HG02571 (cell line): Measurements from ENCODE around the gene GFRA1.
"Not testable (repeated sequence)": the region's sequence is repeated elsewhere in the genome, so short reads cannot be mapped to it uniquely, and the experiment has no call there.

Source experiments
- ATAC-seq: cut with Tn5 transposase; IDR thresholded peaks from one replicate; pipeline ENCODE4 v1.9.1; 2021; ENCODE audit warnings: mild to moderate bottlenecking, moderate library complexity; ENCODE audit not compliant: unreplicated experiment

Gene GFRA1

DNA sequence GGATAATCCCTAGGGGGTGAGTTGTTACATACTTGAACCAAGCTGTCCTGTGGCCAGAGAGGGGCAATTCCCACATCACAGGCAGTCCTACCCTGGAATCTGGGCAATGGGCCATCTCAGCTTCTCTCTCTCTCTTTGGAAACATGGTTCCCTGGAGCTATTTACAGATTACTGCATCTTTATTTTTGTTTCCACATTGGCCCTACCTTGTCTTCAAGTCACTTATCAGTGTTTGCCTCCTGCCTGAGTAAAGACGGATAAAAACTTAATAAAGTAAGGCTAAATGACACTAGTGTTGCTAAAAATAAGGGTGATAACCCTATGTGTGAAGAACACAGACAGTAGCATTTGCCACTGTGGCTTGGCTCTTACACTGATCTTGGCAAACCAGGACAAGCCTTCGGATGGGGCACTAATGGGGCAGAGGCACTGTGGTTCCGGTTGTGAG lies 228.2 kb downstream of the GFRA1 start:
- no peak for ATAC-seq

DNA sequence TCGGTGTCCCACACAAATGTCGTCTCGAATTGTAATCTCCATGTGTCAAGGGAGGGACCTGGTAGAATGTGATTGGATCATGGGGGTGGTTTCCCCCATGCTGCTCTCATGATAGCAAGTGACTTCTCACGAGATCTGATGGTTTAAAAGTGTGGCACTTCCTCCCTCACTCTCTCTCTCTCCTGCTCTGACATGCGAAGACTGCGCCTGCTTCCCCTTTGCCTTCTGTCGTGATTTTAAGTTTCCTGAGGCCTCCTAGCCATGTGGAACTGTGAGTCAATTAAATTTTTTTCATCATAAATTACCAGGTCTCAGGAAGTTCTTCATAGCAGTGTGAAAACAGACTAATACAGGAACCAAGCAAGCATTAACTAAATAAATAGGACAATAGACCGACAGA lies 229.1 kb downstream of the GFRA1 start:
- ATAC-seq, result no peak

DNA sequence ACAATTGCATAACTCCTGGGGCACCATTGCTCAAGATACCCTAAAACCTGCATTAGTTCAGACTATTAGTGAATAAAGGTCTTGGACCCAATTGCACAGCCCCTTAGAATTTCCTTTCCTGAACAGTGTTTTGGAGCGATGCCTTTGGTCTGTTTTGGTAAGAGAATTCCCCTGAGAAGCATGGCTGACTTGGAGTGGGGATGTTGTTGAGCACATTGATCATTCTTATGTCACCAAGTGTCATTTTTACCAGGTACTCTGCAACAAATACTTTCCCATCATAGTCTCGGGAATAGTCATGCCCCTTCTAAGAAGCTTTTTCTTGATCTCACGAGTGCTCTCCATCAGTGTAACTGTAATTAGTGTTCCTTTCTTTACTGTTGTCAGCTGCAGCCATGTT lies 229.7 kb downstream of the GFRA1 start:
- ATAC-seq, result no peak

DNA sequence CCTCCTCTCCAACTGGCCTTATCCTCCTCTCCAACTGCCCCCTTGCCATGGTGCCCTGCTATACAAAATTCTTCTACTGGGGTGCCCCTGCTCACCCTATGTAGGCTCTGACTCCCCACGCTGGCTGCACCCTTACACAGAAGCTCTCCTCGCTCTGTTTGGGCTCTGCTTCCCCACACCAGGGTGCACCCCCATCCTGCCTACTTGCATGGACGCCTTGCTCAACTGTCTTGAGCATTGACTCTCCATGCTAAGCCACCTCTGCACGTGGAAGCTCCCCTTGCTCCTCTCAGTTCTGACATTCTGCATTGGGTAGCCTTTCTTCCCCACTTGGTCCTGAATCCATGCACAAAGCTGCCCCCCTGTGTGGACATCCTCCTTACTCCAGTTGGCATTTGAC lies 231.1 kb downstream of the GFRA1 start:
- no peak for ATAC-seq

DNA sequence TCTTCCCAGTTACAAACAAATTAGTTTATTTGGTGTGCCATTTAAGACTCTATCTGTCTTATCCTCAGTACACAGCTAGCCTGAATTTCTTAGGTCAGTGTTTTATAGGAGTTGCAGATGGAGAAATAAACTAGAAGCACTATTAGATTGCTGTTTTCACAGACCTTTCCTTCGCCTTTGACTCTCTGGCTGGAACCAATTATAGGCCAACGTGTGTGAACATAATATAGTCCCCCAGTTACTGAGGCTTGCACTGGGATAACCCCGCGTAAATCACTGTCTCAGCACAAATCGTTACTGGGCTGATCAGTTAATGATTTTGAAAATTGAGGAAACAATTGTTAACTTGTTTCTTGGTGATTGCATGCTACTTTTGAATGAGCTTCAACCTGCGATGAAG lies 233.4 kb downstream of the GFRA1 start:
- no peak for ATAC-seq

DNA sequence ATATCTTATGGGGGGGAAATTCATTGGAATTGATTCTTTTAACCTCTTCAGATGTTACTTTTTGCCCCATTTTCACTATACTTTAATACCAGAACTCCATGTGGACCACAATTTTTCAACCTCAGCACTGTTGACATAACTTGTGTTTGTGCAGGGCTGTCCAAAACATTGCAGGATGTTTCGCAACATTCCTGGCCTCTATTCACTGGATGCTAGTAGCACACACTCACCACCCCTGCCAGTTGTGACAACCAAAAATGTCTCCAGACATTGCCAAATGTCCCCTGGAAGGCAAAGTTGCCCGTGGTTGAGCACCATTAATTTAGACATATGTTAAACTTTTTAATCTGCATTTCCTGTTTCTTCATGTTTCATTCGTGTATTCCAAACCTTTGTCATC lies 234.7 kb downstream of the GFRA1 start:
- ATAC-seq, result no peak

DNA sequence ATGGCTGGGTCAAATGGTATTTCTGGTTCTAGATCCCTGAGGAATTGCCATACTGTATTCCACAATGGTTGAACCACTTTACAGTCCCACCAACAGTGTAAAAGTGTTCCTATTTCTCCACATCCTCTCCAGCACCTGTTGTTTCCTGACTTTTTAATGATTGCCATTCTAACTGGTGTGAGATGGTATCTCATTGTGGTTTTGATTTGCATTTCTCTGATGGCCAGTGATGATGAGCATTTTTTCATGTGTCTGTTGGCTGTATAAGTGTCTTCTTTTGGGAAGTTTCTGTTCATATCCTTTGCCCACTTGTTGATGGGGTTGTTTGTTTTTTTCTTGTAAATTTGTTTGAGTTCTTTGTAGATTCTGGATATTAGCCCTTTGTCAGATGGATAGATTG lies 237.6 kb downstream of the GFRA1 start:
- ATAC-seq, result not testable (repeated sequence)

DNA sequence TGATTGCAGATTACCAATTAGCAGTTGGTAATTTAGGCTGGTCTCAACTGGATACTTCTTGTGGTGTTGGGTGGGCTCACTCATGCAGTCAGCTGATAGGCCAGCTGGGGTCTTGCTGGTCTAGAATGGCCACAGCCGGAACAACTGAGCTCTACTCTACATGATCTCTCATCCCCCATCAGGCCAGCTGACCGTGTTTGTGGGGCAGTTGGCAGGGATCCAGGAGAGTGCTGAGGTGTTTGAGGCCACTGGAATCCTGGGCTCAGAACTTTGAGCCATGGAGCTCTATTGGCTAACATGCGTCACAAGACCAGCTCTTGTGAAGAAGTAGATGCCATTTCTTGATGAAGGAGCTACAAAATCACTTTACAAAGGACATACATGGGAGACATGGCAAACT lies 242.4 kb downstream of the GFRA1 start:
- ATAC-seq, result no peak

DNA sequence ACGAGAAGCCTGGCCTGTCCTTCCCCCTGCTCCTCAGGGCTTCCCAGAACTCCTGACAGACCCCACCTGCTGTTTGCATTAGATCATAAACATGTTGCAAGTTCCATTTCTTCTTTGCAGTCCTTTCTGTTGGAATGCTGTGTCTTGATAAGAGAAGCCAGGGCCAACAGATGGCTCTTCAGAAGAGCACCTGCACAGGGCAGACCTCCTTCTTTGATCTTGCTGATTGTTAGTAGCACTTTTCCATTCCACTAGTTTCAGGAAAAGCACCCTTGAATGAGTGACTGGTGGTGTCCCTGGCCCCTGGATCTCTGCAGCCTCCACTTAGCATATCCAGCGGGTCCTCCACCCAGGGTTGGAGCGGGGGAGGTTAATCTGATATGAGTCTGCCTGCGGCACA lies 243.2 kb downstream of the GFRA1 start:
- ATAC-seq, result no peak

DNA sequence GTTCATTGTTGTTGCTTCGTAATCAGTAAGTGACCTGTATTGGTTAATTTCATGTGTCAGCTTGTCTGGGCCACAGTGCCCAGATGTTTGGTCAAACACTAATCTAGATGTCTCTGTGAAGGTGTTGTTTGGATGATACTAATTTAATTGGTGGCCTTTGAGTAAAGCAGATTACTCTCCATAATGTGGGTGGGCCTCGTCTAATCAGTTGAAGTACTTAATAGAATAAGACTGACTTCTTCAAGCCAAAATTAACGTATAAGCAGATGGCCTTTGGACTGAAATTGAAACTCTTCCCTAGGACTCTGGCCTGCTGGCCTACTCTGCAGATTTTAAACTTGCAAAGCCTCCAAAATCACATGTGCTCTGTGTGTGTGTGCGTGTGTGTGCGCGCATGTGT lies 245.7 kb downstream of the GFRA1 start:
- ATAC-seq, result no peak

DNA sequence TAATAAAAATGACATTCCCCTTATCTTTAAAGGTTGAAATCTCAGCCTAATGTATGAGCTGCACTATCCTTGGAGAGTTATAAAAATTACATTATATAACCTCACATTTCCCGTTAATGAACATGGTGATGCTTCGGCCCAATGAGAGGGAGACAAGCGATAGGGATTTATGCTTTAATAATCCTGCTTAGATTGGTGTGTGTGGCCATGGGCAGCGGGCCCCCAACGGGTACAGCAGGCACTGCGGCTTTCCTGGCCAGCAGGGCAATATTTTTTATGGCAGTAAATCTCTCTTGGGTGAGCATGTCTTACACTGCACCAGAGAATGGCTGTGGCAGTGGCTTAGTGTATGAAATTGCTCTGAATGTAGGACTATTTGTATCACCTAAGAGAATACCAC lies 246.3 kb downstream of the GFRA1 start:
- no peak for ATAC-seq

DNA sequence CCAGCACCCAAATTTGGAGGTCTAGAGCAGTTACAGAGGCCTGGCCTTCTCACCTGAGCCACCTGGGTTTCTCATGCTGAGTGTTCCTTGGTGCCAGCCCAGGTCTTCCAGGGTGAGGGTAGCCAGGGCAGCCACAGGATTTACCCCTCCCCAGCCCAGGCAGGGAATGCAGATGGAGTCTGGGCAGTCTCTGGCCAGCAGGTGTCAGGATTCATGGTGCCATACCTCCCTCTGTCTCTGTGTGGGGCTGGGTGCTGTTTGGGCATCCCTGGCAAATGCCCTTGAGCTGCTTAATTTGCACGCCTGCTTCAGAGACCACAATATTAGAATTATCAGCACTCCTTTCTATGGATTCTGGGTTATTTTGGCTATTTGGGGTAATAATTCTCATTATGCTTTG lies 246.7 kb downstream of the GFRA1 start:
- no peak for ATAC-seq

DNA sequence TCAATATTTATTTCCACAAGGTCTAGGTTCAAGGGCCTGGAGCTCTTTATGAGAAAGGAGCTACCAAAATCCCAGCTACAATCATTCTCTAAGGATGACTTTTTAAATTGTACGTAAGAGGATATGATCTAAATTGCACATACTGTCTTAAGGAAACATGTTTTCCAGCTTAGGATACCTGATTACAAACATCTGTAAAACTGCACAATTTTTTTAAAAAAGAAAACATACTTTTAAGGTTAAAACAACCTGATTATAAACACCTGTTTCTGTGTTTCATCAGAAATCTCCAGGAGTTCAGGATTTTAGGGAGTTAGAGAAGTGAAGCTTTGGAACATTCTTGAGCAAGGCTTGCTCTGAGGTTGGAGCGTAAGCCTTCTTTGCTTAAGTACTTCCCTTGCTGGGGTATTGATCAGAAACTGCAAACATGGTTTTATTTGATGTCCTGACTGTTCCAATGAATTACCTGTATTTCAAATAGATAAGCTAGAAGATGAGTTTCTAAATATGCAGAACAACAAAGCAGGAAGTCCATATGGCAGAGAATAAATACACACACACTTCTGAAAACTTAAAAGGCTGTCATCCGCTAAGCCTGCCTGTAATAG lies 248.6 kb downstream of the GFRA1 start:
- no peak for ATAC-seq

DNA sequence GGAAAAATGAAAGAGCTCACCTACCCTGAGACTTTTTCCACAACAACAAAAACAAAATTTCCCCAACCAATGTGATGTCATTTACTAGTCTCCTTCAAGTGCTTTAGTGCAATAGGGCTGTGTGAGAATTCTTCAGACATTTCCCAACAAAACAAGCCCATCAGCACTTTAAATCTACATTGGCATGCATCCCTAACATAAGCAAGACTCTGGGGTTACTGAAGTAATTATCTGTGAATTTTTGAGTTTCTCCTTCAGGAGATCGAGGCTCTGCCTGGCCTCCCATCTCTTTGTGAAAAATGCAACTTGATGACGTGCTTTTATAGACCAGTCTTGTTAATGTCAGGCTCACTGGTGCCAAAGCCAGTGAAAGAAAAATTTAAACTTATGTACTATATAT lies 255.6 kb downstream of the GFRA1 start:
- ATAC-seq, result no peak

DNA sequence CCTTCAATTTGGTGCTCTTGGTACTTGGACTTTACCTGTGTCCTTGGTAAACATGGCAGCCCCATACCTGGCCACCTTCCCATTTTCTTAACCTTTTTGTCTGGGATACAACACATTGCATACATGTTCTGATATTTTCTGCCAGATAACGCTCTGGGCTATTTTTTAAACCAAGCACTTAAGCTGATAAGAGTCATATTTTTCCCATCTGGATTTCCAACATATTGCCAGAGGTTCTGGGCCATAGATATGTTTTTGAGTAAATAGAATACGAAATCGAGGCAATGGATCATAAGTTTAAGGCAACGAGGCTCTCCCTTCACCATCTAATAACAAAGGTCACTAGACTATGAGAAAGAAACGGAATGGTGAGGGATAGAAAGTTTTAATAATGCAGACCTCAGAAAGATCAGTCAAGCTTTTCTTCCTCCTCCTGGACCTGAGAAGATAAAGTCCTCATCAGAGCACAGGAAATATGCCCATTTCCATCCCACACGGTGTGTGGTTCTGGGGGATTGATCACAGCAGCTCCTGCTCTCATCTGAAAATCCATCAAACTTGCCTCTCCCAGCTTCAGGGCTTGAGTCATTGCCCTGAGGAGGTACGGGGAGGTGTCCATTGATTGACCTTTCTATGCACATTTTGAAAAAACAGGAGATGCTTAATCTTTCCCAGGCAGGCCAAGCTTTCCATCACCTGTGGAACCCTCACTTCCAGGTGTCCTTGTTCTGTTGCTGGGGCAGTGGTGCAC lies 257.2 kb downstream of the GFRA1 start:
- ATAC-seq, result no peak

DNA sequence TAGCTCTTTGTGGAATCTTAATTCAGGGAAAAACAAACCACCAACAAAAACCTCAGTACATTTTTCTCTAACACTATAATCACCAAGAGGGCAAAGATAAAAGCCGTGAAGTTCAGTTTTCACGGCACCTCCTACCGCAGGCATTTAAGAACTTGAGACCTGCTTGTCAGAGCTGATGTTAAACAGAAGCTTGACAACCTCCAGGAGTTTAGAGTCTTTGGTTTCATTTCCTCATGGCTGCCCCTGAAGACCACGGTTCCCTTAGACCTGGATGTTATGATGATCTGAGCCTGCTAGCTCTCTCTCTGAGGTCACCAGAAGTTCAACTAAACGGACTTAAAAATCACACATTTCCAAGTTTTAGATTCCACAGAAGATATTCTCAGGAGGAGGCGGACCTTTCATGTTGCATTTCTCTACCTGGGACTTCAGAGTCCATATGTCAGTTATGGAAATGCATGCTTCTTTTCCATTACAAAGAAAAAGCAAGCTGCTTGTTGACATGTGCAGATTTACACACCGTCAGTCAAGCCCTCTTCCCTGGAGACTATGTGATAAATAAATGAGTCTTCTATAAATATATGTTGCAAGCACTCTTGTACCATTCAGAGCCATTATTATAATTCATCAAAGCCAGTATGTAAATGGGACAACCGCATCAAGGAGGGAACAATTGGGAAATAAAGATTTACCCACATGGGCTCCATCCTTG lies 258.0 kb downstream of the GFRA1 start:
- no peak for ATAC-seq

DNA sequence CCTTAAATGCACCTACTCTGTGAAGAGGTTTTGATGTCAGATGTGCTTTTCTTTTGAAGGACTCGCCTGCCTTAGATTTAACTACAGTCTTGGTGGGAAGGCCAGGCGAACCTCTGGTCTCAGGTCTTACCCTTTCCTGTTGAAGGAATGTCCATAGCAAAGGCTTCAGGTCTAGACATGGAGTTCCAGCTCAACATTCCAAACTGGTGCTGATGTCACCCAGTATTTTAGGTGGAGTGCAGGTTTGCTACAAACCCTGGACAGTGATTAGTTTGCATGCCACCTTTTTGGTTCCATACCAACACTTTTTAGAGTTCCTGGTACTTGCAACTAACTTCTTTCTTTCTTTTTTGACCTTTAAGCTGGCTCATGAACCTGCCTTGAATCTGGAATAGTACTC lies 258.7 kb downstream of the GFRA1 start:
- ATAC-seq, result no peak

DNA sequence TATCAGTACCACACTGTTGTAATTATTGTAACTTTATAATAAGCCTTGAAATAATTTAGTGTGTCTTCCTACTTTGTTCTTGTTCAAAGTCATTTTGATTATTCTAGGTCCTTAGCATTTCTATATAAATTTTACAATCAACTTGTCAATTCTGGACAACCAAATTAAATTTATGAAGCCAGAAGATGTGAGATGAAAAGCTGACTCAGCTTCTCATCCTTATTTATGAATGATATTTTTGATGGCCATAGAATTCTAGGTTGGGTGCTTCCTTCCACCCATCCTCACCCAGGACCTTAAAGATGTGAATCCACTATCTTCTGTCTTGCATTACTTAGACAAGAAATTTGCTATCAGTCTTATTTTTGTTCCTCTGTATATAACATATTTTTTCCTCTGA lies 261.1 kb downstream of the GFRA1 start:
- no peak for ATAC-seq

DNA sequence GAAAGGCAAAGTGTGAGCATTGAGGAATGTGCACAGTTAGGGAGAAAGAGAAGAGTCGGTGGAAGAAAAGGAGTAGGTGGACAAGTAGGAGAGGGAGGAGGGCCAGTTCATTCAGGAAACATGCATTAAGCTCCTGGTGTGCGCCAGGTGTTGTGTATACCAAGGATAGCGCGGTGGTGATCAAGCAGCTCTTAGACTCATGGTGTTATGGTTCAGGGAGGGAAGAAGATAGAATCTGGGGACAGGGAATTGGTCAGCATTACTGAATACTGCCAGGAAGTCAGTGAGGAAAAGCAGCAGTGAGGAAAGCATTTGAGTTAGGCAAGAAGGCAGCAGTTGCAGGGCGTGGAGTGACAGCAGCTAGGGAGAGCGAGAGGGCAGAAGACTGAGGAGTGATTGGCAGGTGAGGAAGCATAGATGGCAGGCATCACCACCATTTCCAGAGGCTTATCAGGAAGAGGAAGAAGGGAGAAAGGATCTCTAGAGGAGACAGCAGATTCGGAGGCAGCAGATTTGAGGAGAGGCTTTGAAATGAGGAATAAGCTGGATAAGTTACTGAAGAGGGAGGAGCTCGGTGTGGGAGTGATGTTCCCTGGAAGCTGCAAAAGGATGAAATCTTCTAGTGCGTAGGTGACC lies 265.6 kb downstream of the GFRA1 start:
- ATAC-seq, result no peak
